Glomerular visceral epithelial cell (primary cell): ENCODE data around the gene KLHL40.

ENCODE experiments used
- DNase-seq: peaks from one replicate; pipeline ENCODE4 v3.0.0-alpha.2; 2016; ENCODE audit errors: extremely low spot score

Gene KLHL40

DNA sequence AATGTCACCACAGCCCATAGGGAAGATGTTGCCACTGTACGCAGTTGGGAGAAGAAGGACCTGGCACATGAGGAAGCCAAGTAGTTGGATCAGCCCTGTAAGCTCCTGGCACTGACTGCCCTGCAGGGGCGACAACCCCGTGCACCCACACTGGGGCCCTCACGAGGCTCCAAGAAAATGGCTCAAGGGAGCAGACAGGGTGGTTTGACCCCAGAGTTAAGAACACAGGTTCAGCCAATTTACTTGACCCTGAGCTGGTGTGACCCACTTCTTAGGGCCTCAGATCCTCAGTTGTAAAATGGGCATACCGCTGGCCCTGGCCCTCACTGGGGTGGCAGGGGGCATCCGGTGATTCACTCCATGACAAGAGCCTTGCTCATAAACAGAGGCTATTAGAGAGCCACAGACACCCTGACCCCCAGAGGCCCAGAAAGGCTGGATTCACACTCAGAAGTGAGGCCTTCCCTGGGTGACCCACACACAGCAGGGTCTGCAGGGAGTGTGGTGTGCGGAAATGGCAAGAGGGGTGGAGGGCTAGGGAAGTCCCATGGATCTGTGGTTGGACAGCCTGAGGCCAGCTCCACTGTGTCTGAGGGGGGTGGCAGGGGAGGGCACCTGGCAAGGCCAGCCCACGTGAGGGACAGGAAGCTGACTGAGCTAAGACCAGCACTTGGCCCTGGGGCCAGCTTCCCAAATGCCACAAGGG, 19.0 kb downstream of the KLHL40 start:
- DNase-seq: no peak

- no peak for DNase-seq
These were observed 19.9 kb downstream of the KLHL40 start for GRCh38 chr3:42705058-42705767.

DNA sequence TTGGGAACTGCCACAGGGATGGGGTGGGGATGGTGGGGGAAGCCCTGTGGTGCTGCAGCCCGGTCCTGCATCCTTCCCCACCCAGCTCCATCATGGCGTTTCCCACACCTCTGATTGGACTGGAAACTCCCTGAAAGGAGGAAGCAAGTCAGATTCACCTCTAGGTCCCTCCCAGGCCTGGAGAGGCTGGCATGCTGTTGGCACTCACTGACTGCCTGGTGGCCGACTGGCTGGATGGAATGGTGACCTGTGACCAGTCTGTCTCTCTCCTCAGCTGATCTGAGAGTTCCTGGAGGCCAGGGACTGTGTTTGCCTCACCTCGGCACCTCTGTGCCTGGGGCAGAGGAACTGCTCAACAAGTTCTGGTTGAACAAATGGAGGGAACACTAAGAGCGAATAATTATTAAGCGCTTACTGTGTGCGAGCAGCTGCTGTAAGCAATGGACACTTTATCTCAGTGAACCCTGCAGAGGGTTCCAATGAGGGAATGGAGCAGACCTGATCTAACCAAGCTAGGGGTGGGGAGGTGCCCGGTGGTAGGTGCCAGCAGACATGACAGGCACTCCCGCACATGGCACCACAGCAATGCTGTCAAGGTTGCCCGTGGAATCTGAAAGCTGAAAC, 20.7 kb downstream of the KLHL40 start:
- no peak for DNase-seq

- DNase-seq: no peak
These were observed 21.6 kb downstream of the KLHL40 start for GRCh38 chr3:42706721-42707619.

- DNase-seq: no peak
These were observed 22.5 kb downstream of the KLHL40 start for GRCh38 chr3:42707620-42708355.

DNA sequence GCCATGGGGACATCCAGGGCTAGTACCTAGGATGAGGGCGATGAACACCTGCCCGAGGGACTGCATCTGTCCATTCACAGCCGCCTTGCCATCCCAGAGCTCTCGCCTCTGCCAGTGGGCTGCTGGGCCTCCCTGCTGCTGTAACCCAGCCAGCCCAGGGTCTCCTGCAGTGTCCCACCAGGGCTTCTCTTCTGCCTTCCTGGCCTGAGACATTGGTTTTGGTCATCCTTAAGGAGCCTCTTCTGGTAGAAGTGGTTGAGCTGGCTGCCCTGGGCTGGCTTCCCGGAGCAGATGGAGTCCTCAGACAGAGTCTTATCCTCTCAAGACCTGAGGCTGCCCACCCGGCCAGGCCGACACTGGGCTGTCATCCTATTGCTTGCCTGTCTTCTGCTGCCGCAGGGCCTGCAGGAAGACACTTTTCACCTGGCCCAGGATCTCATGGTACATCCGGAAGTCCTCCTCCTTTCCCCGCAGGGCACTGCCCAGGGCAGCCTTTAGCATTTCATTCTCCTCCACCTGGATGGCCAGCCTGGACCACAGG, 23.3 kb downstream of the KLHL40 start:
- no peak for DNase-seq

DNA sequence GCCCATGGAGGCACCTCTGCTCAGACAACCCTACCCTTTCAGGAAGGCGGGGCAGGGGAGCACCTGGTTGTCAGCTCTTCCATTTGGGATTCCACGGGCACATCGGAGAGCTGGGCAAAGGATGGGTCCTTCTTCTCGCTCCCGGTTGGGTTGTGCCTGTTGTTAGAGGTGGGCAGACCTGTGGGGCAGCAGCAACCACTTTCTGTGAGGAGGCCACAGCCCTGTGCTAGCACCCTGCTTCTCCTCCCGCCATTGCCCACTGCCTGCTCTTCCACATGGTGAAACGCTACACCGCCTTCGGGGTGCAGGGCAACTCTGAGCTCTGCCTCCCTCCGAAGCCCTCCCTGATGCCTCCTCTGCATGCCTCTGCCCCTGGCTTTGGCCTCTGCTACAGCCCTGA, 24.3 kb downstream of the KLHL40 start:
- DNase-seq: no peak

- no peak for DNase-seq
These were observed 25.1 kb downstream of the KLHL40 start for GRCh38 chr3:42710323-42711021.

GRCh38 chr3:42711491-42712343, 26.4 kb downstream of the KLHL40 start:
- DNase-seq: no peak

- DNase-seq: no peak
These were observed 27.0 kb downstream of the KLHL40 start for GRCh38 chr3:42712344-42712648.

DNA sequence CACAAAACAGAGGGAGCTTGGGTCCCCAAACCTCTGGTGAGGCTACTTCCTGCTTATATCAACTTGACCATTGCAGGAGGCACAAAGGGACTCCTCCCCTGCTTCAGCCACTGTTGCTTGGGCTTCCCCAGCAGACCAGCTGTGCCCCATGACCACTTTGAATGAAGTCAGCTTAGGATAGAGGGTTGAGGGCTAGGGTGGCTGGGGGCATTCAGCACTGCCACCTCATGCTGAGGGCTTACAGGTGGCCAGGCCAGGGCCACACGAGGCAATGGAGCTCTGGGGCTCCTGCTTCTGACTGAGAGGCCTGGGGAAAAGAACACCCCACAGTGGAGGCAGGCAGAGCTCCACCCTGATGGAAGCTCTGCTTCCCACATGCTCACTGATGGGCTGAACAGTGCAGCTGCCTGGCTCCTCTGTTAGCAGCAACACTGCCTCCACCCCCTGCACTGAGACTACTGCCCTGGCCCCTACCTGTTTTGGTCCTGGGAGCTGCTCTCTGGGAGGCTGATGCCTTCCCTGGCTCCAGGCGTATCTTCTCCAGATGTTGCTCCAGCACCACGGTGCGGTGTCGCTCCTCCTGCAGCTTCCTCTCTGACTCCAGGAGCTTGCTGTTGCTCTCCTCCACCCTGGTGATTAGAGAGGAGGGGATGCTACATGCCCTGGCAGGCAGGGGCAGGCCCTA, 27.5 kb downstream of the KLHL40 start:
- no peak for DNase-seq

- no peak for DNase-seq
These were observed 28.4 kb downstream of the KLHL40 start for GRCh38 chr3:42713747-42714146.

- no peak for DNase-seq
These were observed 29.0 kb downstream of the KLHL40 start for GRCh38 chr3:42714171-42714852.

- DNase-seq: no peak
These were observed 32.0 kb downstream of the KLHL40 start for GRCh38 chr3:42717306-42717705.

- no peak for DNase-seq
These were observed 33.0 kb downstream of the KLHL40 start for GRCh38 chr3:42718338-42718737.

- DNase-seq: no peak
These were observed 33.7 kb downstream of the KLHL40 start for GRCh38 chr3:42719002-42719401.

GRCh38 chr3:42720126-42720525, 34.8 kb downstream of the KLHL40 start:
- no peak for DNase-seq

DNA sequence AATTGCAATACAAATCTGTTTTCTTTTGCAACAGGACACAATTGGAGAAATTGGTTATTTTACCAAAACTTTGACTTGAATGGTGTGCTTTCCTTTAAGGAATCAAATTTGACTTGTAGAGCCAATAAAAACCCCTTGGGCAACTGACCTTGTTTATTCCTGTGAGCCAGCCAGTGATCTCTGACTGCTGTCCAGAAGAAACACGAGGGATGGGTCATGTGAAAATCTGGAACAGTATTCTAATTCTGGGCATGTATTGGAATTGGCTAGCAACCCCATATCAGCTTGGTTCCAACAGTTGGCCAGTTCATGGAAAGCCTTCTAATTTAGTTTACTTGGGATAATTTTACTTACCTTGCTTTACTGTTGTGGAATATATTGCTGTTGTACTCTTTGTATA, 36.4 kb downstream of the KLHL40 start:
- no peak for DNase-seq
